Esophagus squamous epithelium (tissue), 5 donors: ENCODE data around the gene KRTAP5-5. TPM values are rescaled to one million over a fixed set of nuclear protein-coding genes. Genes with fewer than 3 reads are reported as not detected.
"Not testable (repeated sequence)": the region's sequence is repeated elsewhere in the genome, so short reads cannot be mapped to it uniquely, and the experiment has no call there.

Experiments
- DNase-seq: peaks from one replicate; lab custom pipeline; 2025; lab: John Stamatoyannopoulos, UW
- H3K27ac ChIP-seq, 4 donors: fragments of 200-600 bp; sonication (generic); one replicate each; pipeline ENCODE4 v1.5.1; 2016 to 2019; ENCODE audit warnings: mild to moderate bottlenecking in 1 of 4
- H3K27me3 ChIP-seq, 4 donors: fragments of 200-600 bp; sonication (generic); 1 replicate in 3 of 4; 2 replicates in 1 of 4; pipeline versions ENCODE4 v1.5.1 to v1.6.0; 2017 to 2021; ENCODE audit warnings: antibody characterized with exemption in 1 of 4
- H3K36me3 ChIP-seq, 3 donors: fragments of 200-600 bp; sonication (generic); one replicate each; pipeline ENCODE4 v1.5.1; 2016 to 2019
- H3K4me1 ChIP-seq, 3 donors: fragments of 200-600 bp; sonication (generic); one replicate each; pipeline ENCODE4 v1.5.1; 2017 to 2019
- H3K4me3 ChIP-seq, 4 donors: fragments of 200-600 bp; sonication (generic); 1 replicate in 3 of 4; 2 replicates in 1 of 4; pipeline ENCODE4 v1.5.1; 2016 to 2019; ENCODE audit warnings: mild to moderate bottlenecking in 2 of 4, moderate library complexity in 1 of 4
- H3K9me3 ChIP-seq, 3 donors: fragments of 200-600 bp; sonication (generic); one replicate each; pipeline ENCODE4 v1.5.1; 2016 to 2019
- CTCF ChIP-seq, 6 experiments: fragments of 450-650 bp in 4 of 6; fragments of 200-600 bp in 2 of 6; sonication (generic) in 2 of 6; IDR thresholded peaks; one replicate each; pipeline ENCODE4 v1.5.1; 2016 to 2019; ENCODE audit warnings: antibody characterized with exemption in 6 of 6, mild to moderate bottlenecking in 4 of 6, moderate library complexity in 4 of 6
- POLR2A ChIP-seq, 4 donors: fragments of 450-650 bp; IDR thresholded peaks; one replicate each; pipeline ENCODE4 v1.6.1; 2017; ENCODE audit warnings: antibody characterized with exemption in 4 of 4, mild to moderate bottlenecking in 4 of 4, moderate library complexity in 3 of 4
- WGBS, 2 donors: methylation state at CpG; one replicate each; pipeline ENCODE4 v1.1.5; 2018; 5-methylcytosine and 5-hydroxymethylcytosine counted together
- intact Hi-C: fragments of 100-400 bp; cut with DNase I; formaldehyde crosslinking; loops from one replicate; pipeline ENCODE4 v1.15.0; 2022
- total RNA-seq, 4 donors: library from RNA; depleted of rRNA; stranded (reverse); fragments of >200 nt; gene quantifications; one replicate each; pipeline ENCODE4 v1.1.0, GENCODE V29; 2016
- donor health status: DM: yes; HTN: yes; CAD: no.

Gene KRTAP5-5
- total RNA-seq, 4 donors from 2014 or later = not detected

GRCh38 chr11:1667121-1667850 is 37.7 kb downstream of the KRTAP5-5 start:
- H3K9me3 ChIP-seq = no peaks in the 10 kb centered on the region
- DNase-seq = no peak
- peaks cover 0 to 49% (median 0%) of the 10 kb centered on the region in 4 donors for H3K27me3 ChIP-seq
- intact Hi-C loops = no loop called here
- WGBS, 2 donors = 61 to 85% methylated on average over 3 to 5 of the region's 24 CpGs
- no peaks in the 10 kb centered on the region for H3K4me1 ChIP-seq
- no peaks in the 10 kb centered on the region for H3K36me3 ChIP-seq
- no peak overlapping the region for H3K27ac ChIP-seq
- TF ChIP-seq POLR2A (IDR thresholded peaks at IDR 0.05) = no peak
- TF ChIP-seq CTCF (IDR thresholded peaks at IDR 0.05) = no peak
- H3K4me3 ChIP-seq = no peak overlapping the region

GRCh38 chr11:1667906-1668305 is 38.3 kb downstream of the KRTAP5-5 start:
- no peak for DNase-seq
- TF ChIP-seq POLR2A (IDR thresholded peaks at IDR 0.05) = no peak
- Histone ChIP-seq H3K4me3 (no peak overlapping the region), H3K27ac (no peak overlapping the region), H3K4me1 (no peaks in the 10 kb centered on the region), H3K27me3 (peaks cover 0 to 55% (median 0%) of the 10 kb centered on the region in 4 donors), H3K36me3 (no peaks in the 10 kb centered on the region), H3K9me3 (no peaks in the 10 kb centered on the region)
- 44 to 53% methylated on average over 9 to 15 of the region's 16 CpGs for WGBS, 2 donors
- intact Hi-C loops = no loop called here

- Histone ChIP-seq H3K4me3 (no peak overlapping the region), H3K4me1 (no peaks in the 10 kb centered on the region), H3K9me3 (no peaks in the 10 kb centered on the region), H3K36me3 (no peaks in the 10 kb centered on the region), H3K27me3 (peaks cover 0 to 66% (median 0%) of the 10 kb centered on the region in 4 donors), H3K27ac (no peak overlapping the region)
- WGBS, 2 donors = 46 to 59% methylated on average over 8 to 12 of the region's 13 CpGs
- DNase-seq = no peak
- TF ChIP-seq POLR2A (IDR thresholded peaks at IDR 0.05) (no peak), CTCF (IDR thresholded peaks at IDR 0.05) (no peak)
- intact Hi-C loops = no loop called here
Measured at GRCh38 chr11:1668911-1669473, 39.4 kb downstream of the KRTAP5-5 start.

GRCh38 chr11:1669546-1670218 is 40.1 kb downstream of the KRTAP5-5 start:
- 57 to 65% methylated on average over 13 to 15 of the region's 21 CpGs for WGBS, 2 donors
- TF ChIP-seq CTCF (IDR thresholded peaks at IDR 0.05) = no peak
- TF ChIP-seq POLR2A (IDR thresholded peaks at IDR 0.05) = no peak
- no peaks in the 10 kb centered on the region for H3K4me1 ChIP-seq
- no peak overlapping the region for H3K27ac ChIP-seq
- DNase-seq = no peak
- H3K4me3 ChIP-seq = no peak overlapping the region
- no peaks in the 10 kb centered on the region for H3K9me3 ChIP-seq
- intact Hi-C loops = no loop called here
- peaks cover 0 to 73% (median 0%) of the 10 kb centered on the region in 4 donors for H3K27me3 ChIP-seq
- no peaks in the 10 kb centered on the region for H3K36me3 ChIP-seq

- H3K4me3 ChIP-seq, H3K27ac ChIP-seq, H3K36me3 ChIP-seq, DNase-seq, H3K4me1 ChIP-seq, H3K9me3 ChIP-seq, intact Hi-C loops: not testable (repeated sequence)
- H3K27me3 ChIP-seq = peaks cover 0 to 81% (median 0%) of the 10 kb centered on the region in 4 donors
- 78% methylated on average over 1 of the region's 1 CpG; no CpG with 5 or more reads in 1 of the 2 donors for WGBS, 2 donors
Measured at GRCh38 chr11:1670457-1670856, 40.9 kb downstream of the KRTAP5-5 start.

- intact Hi-C loops = no loop called here
- H3K36me3 ChIP-seq = no peaks in the 10 kb centered on the region
- no peak overlapping the region for H3K4me3 ChIP-seq
- no peaks in the 10 kb centered on the region for H3K9me3 ChIP-seq
- 79 to 90% methylated on average over 10 to 11 of the region's 11 CpGs for WGBS, 2 donors
- no peak for DNase-seq
- H3K27ac ChIP-seq = no peak overlapping the region
- peaks cover 0 to 85% (median 0%) of the 10 kb centered on the region in 4 donors for H3K27me3 ChIP-seq
- H3K4me1 ChIP-seq = no peaks in the 10 kb centered on the region
- TF ChIP-seq CTCF (IDR thresholded peaks at IDR 0.05) (no peak), POLR2A (IDR thresholded peaks at IDR 0.05) (no peak)
Measured at GRCh38 chr11:1670905-1671371, 41.4 kb downstream of the KRTAP5-5 start.
